ENCODE data around the gene CCDC68.
"Not testable (repeated sequence)": the region's sequence is repeated elsewhere in the genome, so short reads cannot be mapped to it uniquely, and the experiment has no call there.

Gene CCDC68

GRCh38 chr18:54958704-54959625 is at the start of gene CCDC68:
Gene CCDC68, minus strand, starts transcription at chr18:54959461. Its CDS starts 16,670 bp downstream, at chr18:54942791.
- no peak for DNase-seq

DNA sequence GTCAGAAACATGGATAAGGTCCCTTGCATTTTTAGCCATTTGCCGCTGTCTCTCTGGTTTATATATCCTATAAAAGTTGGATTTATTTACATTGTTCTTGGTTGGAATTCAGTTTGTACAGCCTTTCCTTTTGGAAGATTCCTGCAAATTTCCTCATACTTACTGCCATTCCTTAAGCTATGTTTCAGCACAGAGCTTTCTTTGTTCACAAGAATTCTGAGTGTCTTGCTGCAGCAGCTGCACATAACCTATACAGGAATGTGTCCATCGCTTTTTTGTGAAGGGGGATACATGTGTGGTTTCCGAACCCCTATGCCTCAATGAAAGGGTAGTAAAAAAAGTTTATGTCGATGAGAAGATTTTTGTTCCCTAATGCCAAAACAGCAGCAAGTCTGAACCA is 48.3 kb upstream of the CCDC68 start:
- DNase-seq, result no peak

GRCh38 chr18:55003695-55004094 is 44.4 kb upstream of the CCDC68 start:
- DNase-seq, result no peak

DNA sequence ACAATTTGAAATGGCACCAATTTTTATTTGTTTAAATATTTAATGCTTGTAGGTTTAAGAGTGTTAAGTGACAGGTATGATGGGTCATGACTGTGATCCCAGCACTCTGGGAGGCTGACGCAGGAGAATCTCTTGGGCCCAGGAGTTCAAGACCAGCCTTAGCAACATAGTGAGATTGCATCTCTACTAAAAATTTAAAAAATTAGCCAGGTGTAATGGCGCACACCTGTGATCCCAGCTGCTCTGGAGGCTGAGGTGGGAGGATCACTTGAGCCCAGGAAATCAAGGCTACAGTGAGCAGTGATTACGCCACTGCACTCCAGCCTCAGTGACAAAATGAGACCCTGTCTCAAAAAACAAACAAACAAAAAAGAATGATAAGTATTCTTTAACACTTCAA is 43.0 kb upstream of the CCDC68 start:
- DNase-seq, result no peak

GRCh38 chr18:55001394-55002024 is 42.2 kb upstream of the CCDC68 start:
- DNase-seq, result no peak

GRCh38 chr18:55000529-55000928 is 41.3 kb upstream of the CCDC68 start:
- DNase-seq, result no peak

DNA sequence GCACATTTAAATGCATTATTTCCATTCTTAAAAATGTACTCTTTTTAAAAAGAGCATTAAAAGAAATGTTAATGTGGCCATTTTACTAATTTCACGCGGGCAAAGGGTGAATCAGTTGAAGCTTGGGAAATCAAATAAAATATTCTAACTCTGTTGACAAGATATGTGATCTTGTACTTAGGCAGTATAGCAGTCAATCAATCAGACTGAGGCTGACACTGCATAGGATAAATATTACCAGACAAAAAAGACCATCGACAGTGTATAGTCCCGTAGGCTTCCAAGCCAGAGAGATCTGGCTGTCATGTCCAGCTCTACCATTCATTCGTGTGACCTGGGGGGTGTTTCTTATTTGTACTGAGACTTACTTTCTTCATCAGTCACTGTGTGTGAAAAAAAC is 39.8 kb upstream of the CCDC68 start:
- DNase-seq, result no peak

GRCh38 chr18:54995421-54996143 is 36.3 kb upstream of the CCDC68 start:
- no peak for DNase-seq

GRCh38 chr18:54991981-54992380 is 32.7 kb upstream of the CCDC68 start:
- DNase-seq, result no peak

- no peak for DNase-seq
These were observed 25.6 kb upstream of the CCDC68 start for GRCh38 chr18:54984908-54985307.

DNA sequence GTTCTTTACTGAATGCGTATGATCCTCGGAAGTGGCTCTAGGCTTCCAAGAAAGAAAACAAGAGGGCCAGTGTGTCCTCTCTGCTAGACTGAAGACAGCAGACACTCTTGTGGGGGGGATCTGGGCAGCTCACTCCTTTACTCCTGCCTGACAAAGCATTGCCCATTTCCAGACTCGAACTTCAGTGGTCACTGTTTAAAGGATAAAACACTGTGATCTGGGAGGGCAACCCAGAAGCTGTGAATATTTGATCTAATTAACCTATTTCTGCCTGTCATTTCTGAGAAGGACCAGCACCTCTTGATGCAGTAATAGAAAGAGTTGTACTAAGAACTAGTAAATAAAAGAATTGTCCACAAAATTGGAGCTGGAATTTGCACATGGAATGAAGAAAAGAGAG is 24.5 kb upstream of the CCDC68 start:
- no peak for DNase-seq

DNA sequence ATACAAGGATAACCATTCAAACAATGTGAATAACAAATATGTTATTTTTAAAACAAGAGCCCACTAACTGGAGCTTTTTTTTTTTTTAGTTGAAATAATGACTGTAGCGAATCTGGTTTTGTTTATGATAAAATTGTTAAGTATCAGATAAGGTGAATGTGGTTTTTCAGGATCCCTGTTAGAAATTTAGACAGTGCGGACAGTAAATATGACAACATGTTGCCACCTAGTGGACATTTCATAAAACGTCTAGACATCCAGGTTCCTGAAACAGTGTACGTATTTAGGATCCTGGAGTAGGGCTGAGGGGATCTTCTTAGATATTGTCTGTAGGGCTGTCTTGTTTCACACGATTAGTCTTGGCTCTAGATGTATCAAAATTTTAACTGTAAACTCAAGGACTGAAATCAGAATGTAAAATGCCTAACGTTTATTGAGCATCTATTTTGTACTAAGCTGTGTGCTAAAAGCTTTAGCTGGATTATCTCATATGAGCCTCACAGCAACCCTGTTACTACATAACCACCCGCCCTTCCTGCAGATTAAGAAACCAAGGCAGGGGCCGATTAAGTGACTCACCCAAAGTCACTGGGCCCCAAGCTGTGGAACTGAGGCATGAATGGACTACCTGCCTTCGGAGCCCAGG is 23.9 kb upstream of the CCDC68 start:
- peak in 2 of 6 experiments; percentile 16 to 34 for DNase-seq

DNA sequence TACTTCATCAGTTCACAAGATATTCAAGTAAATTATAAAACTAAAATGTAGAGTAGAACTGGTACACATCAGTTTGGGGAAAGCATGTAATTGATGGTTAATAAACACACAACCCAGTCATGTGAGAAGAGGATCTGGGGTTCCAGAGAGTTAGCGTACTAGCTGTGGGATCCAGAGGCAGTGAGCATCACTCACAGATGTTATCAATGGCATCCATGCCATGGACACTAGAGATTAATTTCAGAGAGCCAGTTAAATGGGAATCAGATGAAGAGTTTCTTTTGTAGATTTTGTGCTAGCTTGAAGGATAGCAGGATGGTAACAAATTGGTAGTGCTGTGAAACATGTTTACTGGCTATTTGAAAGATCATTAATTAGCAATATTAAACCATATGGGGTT is 21.8 kb upstream of the CCDC68 start:
- no peak for DNase-seq

- no peak for DNase-seq
These were observed 16.3 kb upstream of the CCDC68 start for GRCh38 chr18:54975598-54975997.

DNA sequence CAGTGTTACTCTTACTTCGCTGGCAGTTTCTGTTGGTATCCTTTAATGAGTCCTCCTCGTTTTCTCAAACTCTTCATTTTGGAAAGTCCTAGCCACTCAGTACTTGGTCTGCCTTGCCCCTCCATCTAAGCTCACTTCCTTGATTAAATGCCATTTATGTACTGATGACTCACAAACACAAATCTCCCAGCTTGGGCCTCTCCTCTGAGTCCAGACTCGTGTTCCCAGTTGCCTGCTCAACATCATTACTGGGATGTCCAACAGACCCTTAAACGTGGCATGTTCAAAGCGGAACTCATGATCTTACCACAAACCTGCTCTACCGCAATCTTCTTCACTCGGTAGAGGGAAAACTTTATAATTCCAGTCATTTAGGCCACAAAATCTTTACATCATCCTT is 13.8 kb upstream of the CCDC68 start:
- no peak for DNase-seq

DNA sequence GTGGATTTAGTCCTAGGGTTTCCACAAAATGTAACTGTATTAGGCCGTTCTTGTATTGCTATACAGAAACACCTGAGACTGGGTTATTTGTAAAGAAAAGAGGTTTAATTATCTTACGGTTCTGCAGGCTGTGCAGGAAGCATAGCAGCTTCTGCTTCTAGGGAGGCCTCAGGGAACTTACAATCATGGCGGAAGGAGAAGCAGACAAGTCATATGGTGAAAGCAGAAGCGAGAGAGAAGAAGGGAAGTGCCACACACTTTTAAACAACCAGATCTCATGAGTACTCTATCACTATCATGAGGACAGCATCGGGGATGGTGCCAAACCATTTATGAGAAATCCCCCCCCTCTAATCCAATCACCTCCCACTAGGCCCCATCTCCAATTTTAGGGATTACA is 9.5 kb upstream of the CCDC68 start:
- DNase-seq, result no peak

DNA sequence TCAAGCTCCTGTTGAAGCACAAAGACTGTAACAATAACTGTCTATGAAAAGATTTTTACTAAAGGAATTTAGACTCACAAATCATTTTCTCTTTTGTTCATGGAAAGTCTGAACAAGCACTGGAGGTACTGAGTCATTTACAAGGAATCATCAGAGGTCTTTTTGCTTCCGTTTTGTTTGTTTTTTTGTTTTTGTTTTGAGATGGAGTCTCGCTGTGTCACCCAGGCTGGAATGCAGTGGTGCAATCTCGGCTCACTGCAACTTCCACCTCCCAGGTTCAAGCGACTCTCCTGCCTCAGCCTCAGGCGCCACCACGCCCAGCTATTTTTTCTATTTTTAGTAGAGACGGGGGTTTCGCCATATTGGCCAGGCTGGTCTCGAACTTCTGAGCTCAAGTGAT is 9.0 kb upstream of the CCDC68 start:
- DNase-seq, result not testable (repeated sequence)

DNA sequence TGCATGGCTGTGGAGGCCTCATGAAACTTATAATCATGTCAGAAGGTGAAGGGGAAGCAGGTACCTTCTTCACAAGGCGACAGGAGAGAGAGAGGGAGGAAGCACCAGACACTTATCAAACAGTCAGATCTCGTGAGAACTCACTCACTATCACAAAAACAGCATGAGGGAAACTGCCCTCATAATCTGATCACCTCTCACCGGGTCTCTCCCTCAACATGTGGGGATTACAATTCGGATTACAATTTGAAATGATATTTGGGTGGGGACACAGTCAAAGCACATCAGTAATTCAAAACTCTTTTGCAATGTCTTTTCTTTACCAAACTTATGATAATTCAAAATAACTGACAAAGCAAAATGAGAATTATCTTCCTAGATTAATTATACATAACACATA is 8.5 kb upstream of the CCDC68 start:
- DNase-seq, result no peak

- DNase-seq, result no peak
These were observed 5.5 kb upstream of the CCDC68 start for GRCh38 chr18:54964741-54965140.

DNA sequence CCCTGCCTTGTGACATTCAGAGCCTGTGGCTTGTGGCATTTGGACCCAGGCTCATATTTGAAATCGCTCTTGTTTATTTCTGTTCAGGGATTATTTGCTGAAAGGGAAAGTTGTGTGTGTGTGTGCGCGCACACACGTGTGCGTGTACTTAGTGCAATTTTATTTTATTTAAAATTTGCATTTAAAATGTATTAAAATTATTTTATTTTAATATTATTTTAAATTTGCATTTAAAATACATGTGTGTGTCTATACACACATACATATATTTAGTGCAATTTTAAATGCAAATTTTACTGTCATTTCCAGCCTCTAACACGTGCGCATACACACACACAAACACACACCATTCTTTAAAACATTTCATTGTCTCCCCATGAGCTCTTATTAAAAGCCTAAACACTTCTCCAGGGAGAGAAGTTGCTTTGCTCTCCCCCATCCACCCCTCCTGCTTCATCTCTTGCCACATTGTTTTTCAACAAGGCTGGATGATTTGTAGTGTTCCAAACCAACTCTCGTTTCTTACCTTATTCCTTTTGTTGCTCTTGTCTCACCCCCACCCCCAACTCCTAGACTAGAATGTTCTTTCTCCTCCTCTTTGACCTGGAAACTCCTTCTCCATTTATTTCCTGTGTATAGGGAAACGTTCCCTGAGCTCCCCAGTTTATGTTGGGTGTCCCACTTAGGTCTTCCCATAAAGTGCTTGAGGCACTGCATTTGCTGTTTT is 3.8 kb upstream of the CCDC68 start:
- no peak for DNase-seq

DNA sequence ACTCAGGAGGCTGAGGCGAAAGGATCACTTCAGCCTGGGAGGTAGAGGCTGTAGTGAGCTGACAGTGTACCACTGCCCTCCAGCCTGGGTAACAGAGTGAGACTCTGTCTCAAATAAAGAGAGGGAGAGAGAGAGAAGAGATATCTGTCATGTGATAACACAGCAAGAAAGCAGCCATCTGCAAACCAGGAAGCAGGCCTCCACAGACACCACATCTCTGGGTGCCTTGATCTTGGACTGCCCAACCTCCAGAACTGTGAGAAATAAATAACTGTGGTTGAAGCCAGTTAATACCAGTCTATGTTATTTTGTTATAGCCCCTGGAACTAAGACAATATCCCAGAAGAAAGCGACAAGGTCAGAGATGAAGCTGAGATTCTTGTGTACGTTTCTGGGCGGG is 2.6 kb upstream of the CCDC68 start:
- no peak for DNase-seq

GRCh38 chr18:54961016-54961423 is 1.8 kb upstream of the CCDC68 start:
- no peak for DNase-seq

DNA sequence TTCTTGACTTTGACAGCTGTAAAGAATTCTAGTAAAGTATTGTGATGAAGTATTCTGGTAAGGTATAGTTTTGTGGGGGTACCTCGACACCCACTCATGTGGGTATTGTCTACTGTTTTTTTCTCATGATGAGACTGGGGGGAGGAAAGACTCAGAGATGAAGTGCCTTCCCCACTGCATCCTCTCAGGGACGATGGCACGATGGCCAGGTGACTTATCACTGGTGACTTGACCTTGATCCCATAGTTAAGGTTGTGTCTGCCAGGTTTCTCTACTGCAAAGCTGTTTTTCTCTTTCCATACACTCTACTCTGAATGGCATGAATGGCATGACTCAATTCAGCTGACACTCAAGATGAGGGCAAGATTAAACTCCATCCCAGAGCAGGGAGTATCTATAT is 936 bp upstream of the CCDC68 start:
- DNase-seq, result no peak

Data from stimulated activated naive CD4-positive, alpha-beta T cell (primary cell).